Endothelial cell (in vitro differentiated cells): Measurements from ENCODE around the gene KLF11. TPM values are rescaled to one million over a fixed set of nuclear protein-coding genes. Genes with fewer than 3 reads are reported as not detected.

Experiments used
- DNase-seq: peaks from one replicate; pipeline ENCODE4 v3.0.0; 2021; ENCODE audit warnings: low spot score
- H3K27ac Mint-ChIP-seq: one replicate; pipeline ENCODE4 v1.8.0; 2021; ENCODE audit warnings: mixed read lengths, inconsistent platforms; ENCODE audit not compliant: unreplicated experiment
- H3K27me3 Mint-ChIP-seq: one replicate; pipeline ENCODE4 v1.8.0; 2021; ENCODE audit warnings: mild to moderate bottlenecking, moderate library complexity, mixed read lengths, inconsistent platforms; ENCODE audit not compliant: unreplicated experiment
- H3K36me3 Mint-ChIP-seq: one replicate; pipeline ENCODE4 v1.8.0; 2021; ENCODE audit warnings: mild to moderate bottlenecking, low read depth, mixed read lengths, inconsistent platforms; ENCODE audit not compliant: unreplicated experiment
- H3K4me1 Mint-ChIP-seq: one replicate; pipeline ENCODE4 v1.8.0; 2021; ENCODE audit warnings: mild to moderate bottlenecking, mixed read lengths, inconsistent platforms; ENCODE audit not compliant: unreplicated experiment
- H3K4me3 Mint-ChIP-seq: one replicate; pipeline ENCODE4 v1.8.0; 2021; ENCODE audit warnings: mild to moderate bottlenecking, mixed read lengths, inconsistent platforms; ENCODE audit not compliant: unreplicated experiment
- H3K9me3 Mint-ChIP-seq: one replicate; pipeline ENCODE4 v1.8.0; 2021; ENCODE audit warnings: mixed read lengths, inconsistent platforms; ENCODE audit not compliant: unreplicated experiment
- total RNA-seq: library from RNA; stranded (reverse); fragmentation: NEBNext Ultra II Directional; extraction: Animal tissue kit (Norgen Biotek cat#: 25700); gene quantifications from one replicate; pipeline ENCODE4 v1.2.1, GENCODE V29; 2021; ENCODE audit not compliant: unreplicated experiment
- TF ChIP-seq, protein P1 (sequence below): fragments of 200-600 bp; sonication (generic); IDR thresholded peaks from one replicate; pipeline ENCODE4 v1.5.0; 2021; ENCODE audit warnings: antibody characterized with exemption; ENCODE audit not compliant: unreplicated experiment

The KLF11 gene
- total RNA-seq, 1 donor from 2014 or later, result 8.2 TPM

- TF ChIP-seq, protein P1, sequence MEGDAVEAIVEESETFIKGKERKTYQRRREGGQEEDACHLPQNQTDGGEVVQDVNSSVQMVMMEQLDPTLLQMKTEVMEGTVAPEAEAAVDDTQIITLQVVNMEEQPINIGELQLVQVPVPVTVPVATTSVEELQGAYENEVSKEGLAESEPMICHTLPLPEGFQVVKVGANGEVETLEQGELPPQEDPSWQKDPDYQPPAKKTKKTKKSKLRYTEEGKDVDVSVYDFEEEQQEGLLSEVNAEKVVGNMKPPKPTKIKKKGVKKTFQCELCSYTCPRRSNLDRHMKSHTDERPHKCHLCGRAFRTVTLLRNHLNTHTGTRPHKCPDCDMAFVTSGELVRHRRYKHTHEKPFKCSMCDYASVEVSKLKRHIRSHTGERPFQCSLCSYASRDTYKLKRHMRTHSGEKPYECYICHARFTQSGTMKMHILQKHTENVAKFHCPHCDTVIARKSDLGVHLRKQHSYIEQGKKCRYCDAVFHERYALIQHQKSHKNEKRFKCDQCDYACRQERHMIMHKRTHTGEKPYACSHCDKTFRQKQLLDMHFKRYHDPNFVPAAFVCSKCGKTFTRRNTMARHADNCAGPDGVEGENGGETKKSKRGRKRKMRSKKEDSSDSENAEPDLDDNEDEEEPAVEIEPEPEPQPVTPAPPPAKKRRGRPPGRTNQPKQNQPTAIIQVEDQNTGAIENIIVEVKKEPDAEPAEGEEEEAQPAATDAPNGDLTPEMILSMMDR, result no peak
- Mint-ChIP-seq H3K27ac (no peak overlapping the region), H3K9me3 (no peaks in the 10 kb centered on the region), H3K36me3 (peaks cover under 1% of the 10 kb centered on the region), H3K4me1 (peaks cover 17% of the 10 kb centered on the region), H3K27me3 (peaks cover 6% of the 10 kb centered on the region), H3K4me3 (no peak overlapping the region)
- DNase-seq, result no peak
These were observed 18.0 kb downstream of the KLF11 start for GRCh38 chr2:10061221-10061925.

GRCh38 chr2:10062931-10063365 is 19.6 kb downstream of the KLF11 start:
- no peaks in the 10 kb centered on the region for H3K9me3 Mint-ChIP-seq
- peaks cover 13% of the 10 kb centered on the region for H3K4me1 Mint-ChIP-seq

DNA sequence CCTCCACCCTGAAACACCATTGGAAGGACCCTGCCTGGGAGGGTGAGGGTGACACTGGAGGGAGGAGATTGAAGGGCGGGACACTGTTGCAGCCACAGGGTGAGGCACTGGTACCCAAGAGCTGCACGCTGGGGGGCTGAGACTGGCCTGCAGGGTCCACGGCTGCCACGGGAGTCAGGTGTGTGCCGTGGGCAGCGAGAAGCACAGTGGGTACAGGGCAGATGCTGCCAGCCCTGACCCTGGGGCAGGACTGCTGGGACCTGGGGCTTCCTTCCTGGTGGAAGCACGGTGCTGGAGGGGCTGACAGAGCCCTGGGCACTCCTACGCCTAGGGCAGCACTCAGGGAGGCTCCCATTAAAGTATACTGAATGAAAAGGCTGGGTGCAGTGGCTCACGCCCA is 20.2 kb downstream of the KLF11 start:
- H3K36me3 Mint-ChIP-seq, result peaks cover 11% of the 10 kb centered on the region
- TF ChIP-seq, protein P1, result no peak
- H3K4me1 Mint-ChIP-seq, result peaks cover 13% of the 10 kb centered on the region
- no peak overlapping the region for H3K4me3 Mint-ChIP-seq
- DNase-seq, result no peak
- no peak overlapping the region for H3K27ac Mint-ChIP-seq
- H3K27me3 Mint-ChIP-seq, result peaks cover 5% of the 10 kb centered on the region
- no peaks in the 10 kb centered on the region for H3K9me3 Mint-ChIP-seq

More at GRCh38 chr2:10062931-10063365, 19.6 kb downstream of the KLF11 start:
- H3K36me3 Mint-ChIP-seq, result peaks cover 6% of the 10 kb centered on the region
- H3K4me3 Mint-ChIP-seq, result no peak overlapping the region
- TF ChIP-seq, protein P1, result no peak
- H3K27ac Mint-ChIP-seq, result no peak overlapping the region
- peaks cover 4% of the 10 kb centered on the region for H3K27me3 Mint-ChIP-seq
- DNase-seq, result peak; percentile 19

- H3K9me3 Mint-ChIP-seq, result no peaks in the 10 kb centered on the region
- TF ChIP-seq, protein P1, result no peak
- no peak overlapping the region for H3K27ac Mint-ChIP-seq
- H3K27me3 Mint-ChIP-seq, result peaks cover 4% of the 10 kb centered on the region
- H3K4me3 Mint-ChIP-seq, result no peak overlapping the region
- H3K36me3 Mint-ChIP-seq, result peaks cover 11% of the 10 kb centered on the region
- peaks cover 13% of the 10 kb centered on the region for H3K4me1 Mint-ChIP-seq
- no peak for DNase-seq
These were observed 21.8 kb downstream of the KLF11 start for GRCh38 chr2:10064932-10065772.

DNA sequence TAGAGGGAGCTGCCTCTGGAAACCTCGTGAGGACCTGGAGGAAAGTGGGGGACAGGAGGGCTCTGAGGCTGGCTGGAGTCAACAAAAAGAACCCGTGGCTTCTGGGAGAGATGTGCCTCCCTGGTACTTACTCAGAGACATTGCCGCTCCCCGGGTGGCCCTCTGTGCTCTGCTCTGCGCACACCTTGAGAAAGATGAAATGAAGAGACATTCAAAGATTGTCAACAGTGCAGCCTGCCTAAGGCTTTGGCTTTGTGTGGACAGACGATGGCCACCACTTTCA is 22.4 kb downstream of the KLF11 start:
- Mint-ChIP-seq H3K27ac (no peak overlapping the region), H3K4me3 (no peak overlapping the region), H3K27me3 (peaks cover 2% of the 10 kb centered on the region), H3K9me3 (no peaks in the 10 kb centered on the region), H3K36me3 (peaks cover 11% of the 10 kb centered on the region), H3K4me1 (peaks cover 13% of the 10 kb centered on the region)
- TF ChIP-seq, protein P1, result no peak
- no peak for DNase-seq
